GM19372 (cell line): Measurements from ENCODE around the gene C9orf50.

Source experiments
- ATAC-seq: cut with Tn5 transposase; IDR thresholded peaks from one replicate; pipeline ENCODE4 v1.9.1; 2021; ENCODE audit warnings: mild to moderate bottlenecking, low read depth, moderate library complexity; ENCODE audit not compliant: unreplicated experiment

The C9orf50 gene

DNA sequence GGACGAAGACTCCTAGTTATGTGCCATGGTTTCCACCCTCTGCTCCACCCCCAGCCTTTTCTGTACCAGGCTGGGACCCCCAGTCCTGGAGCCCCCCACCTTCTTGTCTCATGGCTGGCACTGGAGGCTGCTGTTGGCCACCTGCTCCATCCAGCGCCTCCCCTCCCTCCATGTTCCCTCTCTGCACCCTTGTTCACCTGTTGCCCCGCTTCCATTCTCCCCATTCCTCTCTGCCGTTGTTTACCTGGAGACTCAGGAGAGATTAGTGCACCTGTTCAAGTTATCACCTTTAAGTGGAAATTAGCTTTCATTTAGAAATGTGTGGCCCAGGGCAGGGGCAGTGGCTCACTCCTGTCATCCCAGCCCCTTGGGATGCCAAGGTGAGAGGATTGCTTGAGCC, 12.3 kb upstream of the C9orf50 start:
- ATAC-seq, result no peak

DNA sequence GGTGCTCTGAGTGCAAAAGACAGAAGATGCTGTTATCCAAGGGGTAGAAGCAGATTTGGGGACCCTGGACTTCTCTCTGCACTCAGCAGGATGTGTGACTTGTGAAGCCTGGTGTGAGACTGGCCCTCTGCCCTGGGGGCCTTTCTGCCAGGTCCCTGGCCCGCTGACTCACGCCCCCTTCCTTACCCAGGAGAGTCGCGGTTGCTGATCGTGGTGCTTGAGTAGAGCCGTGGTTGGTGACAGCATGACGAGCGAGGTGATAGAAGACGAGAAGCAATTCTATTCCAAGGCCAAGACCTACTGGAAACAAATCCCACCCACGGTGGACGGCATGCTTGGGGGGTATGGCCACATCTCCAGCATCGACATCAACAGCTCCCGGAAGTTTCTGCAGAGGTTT, 11.6 kb upstream of the C9orf50 start:
- ATAC-seq, result no peak

DNA sequence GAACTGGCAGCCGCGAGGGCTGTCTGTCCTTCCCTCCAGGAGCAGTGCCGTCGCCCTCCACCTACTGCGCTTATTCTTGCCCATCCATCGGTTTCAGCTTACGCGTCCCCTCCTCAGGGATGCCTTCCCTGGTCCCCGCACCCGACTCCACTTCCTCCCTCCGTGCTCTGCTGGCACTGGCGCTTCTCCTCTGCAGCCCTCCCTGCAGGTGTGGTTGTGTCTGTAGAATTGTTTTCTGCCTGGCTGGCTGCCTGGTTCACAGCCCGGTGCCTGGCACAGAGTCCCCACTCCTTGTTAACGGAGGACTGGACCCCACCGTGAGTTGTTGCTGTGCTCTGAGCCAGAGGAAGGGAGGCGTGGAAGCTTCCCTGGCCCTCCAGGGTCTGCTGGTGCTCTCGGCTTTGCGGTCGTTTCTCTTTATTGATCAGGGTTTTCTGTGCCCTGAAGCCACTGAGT, 10.8 kb upstream of the C9orf50 start:
- no peak for ATAC-seq

DNA sequence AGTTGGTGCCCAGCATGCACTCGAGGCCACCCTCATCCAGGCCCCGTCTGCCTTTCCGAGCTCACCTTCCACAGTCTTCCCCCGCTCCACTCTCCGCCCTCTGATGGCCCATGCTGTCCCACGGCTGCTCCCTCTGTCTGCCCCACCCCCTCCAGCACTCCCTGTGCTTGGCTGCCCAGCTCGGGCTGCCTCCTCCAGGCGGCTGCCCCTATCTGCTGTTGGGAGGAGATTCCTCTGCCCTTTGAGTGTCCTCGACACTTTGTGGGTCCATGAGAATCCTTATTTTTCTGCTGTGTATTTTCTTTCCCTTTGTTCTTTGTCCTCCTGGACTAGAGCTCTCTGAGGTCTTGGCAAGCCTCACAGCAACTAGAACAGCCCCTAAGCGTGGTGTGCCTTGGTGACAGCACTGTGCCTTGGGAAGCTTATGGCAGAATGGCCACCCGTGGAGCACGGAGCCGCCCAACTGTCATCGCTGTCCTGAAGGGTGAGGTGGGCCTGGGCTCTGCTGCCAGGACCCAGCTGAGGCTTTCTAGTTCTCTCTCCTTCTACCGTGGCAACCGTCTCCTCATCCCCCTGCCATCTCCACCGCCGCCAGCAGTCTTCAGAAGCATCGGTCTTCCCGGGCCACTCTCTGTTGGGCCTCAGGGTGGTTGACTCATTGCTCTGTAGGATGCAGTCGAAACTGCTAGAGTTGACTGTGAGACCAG, 10.2 kb upstream of the C9orf50 start:
- no peak for ATAC-seq

DNA sequence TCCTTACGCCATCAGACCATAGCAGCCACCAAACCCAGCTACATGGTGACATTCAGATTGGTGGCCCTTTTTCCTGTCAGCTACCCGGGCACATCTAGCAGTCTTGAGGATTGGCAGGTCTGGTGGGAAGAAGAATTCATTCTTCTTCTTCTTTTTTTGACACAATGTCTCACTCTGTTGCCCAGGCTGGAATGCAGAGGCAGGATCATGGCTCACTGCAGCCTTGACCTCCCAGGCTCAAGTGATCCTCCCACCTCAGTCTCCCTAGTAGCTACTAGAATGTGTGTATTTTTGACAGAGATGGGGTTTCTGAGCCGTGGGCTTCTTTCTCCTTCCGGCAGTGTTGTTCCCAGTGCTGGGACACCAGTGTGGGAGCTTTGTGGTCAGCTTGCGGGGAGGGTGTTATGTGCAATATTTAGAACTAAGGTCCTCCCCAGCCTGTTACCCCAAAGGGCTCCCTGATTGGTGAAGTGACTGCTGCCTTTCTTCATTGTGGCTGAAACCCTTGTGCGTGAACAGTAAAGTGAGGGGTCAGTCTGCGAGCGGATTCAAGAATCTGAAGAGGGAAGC, 8.4 kb upstream of the C9orf50 start:
- ATAC-seq, result no peak

DNA sequence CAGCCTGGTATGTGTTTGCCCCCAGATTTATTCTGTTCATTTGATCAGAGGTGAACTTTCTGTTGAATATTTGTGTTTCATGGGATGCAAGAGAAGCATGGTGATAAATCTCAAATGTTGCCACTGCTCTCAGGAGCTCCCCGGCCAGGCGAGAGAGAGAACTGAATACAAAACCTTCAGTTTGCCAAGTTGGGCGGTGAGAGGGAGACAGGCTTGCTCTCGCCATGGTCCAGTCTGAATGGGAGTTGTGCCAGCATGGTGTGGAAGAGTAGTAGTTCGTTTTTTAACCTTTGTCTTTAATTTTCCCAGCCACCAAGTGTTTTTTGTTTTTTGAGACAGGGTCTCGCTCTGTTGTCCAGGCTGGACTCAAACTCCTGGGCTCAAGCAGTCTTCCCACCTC, 7.8 kb upstream of the C9orf50 start:
- ATAC-seq, result no peak

DNA sequence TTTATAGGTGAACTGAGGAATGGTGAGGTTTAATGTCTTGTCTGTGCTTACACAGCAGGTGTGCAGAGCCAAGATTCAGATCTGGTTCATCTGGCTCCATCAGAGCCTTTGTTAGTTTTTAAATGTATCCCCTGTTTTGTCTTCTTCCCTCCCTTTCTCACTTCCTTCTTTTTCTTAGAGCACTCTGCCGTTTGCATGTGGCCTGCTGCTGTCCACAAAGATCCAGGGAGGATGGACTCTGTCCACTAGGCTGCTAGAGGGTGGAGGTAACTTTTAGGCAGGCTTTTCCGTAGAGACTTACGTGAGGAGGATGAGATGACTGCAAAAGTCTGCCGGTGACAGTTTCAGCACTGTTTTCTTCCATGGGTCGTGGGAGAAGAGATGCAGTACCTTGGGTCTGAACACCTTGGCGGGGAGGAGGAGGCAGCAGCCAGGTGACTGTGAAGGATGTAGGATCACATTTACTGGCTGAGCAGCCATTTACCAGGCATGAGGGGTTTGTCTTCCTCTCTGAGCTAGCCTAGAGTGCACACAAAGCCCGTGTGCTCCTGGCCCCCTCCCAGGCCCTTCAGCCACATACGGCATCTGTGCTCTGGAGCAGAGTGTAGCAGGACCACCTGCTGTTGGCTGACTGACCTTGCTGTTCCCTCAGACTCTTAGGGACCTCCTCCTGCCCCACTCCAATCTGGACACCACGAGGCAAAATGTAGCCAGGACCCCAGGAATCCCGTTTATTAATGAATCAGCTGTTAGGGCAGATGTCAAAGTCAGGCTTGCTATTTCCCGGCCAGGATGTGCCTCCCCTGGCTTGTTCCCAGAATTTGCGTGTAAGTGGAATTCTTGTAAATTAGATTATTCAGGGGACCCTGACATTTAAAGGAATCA, 6.9 kb upstream of the C9orf50 start:
- no peak for ATAC-seq

DNA sequence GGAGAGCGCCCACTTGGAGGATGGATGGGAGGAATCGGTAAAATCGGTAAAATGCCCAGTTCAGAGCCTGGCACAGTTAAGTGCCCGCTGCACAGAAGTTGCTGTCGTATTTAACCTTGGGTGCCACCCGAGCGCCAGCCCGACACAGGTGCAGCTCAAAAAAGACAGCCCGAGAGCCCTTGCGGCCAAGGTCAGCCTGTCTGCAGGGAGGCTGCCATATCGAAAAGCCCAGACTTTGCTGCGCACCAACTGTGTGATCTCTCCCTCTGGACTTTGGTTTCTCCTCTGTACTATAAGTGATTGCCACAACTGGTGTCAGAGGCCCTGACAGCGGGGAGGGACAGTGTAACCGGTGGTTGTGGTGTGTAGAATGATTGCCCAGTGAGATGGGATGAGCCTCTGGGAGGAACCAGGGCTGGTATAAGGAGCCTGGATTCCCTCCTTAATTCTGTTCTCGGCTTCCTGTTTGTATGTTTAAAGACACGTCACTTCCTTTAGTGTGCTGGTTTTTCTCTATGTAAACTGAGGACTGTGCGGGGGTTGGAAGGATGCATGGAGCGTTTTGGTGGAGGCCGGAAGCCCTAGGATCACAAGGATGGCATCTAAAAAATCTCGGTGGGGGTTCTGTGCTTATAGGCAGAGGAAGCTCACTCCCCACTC, 5.9 kb upstream of the C9orf50 start:
- no peak for ATAC-seq

DNA sequence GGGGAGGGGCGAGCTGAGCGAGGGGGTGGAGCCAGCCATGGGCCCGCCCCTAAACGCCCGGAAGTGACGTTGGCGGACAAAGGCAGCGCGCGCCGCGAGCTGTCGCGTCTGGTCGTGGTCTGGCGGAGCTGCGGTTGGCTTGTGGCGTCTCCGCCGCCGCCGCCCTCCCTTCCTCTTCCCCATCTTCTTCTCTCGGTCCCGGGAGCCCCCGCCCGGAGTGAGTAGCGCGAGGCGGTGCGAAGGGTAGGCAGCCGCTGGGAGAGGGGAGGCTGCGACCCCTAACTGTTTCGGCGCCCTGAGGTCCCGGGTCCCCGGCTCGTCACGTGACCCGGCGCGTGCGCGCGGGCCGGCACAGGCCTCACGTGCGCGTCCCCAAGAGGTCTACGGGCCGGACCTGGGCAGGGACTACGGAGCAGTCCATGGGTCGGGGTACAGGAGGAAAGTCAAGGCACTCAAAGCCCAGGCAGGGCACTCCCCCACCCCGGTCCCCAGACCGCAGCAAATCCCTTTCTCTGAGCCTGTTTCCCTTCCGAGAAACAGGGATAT, 5.3 kb upstream of the C9orf50 start, which contains the start of gene NTMT1:
Gene NTMT1 (plus strand): TSS at position 85 of the 546 bp plus-strand sequence. CDS start 6,541 bp downstream, outside the sequence.
- peak; percentile 78 for ATAC-seq

DNA sequence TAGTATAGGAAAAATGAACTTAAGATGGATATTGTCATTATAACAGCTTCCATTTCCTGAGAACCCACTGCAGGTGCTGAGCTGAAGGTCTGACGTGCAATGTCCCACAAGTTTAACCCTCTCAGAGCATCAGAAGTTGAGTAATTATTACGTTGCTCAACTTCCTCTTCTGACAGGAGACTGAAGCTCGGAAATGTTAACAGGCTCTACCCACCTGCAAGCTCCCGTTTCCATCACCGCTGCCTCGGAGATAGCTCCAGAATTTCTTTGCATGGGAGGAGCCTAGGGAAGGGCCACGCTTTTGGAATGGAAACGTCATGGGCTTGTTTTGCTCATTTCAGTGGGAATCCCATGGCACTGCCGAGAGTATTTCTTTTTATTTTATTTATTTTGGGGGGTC, 4.0 kb upstream of the C9orf50 start:
- no peak for ATAC-seq

DNA sequence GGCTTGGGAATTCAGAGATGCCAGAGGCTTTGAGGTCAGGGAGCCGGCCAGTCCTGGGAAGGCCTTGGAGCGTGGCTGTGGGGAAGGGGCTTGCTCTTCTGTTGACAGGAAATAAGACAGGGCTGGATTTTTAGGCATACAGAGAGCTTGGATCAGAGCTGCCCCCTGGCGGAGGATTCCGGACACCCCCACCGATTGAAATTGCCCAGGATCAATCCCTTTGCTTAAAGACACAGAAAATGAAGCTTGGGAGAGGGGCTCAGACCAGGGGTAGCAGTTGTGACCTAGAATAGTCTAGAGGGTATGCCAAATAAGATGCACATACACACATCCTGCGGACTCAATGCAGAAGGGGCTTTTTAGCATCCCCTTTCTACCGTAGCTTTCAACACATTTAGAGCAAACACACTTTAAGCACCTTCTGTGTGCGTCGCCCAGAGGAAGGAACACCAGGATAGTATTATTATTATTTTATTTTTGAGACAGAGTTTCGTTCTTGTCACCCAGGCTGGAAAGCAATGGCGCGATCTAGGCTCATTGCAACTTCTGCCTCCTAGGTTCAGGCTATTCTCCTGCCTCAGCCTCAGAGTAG, 3.4 kb upstream of the C9orf50 start:
- no peak for ATAC-seq

DNA sequence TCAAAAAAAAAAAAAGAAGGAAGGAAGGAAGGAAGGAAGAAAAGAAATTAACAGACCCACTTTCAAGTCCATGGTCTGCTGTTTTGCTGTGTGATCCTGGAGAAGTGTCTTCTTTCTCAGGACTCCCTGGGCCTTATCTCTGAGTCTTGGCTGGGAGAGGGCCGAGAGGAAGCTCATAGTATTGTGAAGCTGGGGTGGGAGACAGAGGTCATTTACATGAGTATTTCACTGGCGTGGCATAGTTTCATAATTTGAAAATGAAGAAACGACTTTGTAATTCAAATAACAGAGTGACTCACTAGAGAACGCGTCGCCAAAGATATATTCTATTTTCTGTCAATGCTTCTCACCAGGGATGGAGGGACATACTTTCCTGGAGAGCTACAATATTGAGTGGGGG, 2.4 kb upstream of the C9orf50 start:
- no peak for ATAC-seq

DNA sequence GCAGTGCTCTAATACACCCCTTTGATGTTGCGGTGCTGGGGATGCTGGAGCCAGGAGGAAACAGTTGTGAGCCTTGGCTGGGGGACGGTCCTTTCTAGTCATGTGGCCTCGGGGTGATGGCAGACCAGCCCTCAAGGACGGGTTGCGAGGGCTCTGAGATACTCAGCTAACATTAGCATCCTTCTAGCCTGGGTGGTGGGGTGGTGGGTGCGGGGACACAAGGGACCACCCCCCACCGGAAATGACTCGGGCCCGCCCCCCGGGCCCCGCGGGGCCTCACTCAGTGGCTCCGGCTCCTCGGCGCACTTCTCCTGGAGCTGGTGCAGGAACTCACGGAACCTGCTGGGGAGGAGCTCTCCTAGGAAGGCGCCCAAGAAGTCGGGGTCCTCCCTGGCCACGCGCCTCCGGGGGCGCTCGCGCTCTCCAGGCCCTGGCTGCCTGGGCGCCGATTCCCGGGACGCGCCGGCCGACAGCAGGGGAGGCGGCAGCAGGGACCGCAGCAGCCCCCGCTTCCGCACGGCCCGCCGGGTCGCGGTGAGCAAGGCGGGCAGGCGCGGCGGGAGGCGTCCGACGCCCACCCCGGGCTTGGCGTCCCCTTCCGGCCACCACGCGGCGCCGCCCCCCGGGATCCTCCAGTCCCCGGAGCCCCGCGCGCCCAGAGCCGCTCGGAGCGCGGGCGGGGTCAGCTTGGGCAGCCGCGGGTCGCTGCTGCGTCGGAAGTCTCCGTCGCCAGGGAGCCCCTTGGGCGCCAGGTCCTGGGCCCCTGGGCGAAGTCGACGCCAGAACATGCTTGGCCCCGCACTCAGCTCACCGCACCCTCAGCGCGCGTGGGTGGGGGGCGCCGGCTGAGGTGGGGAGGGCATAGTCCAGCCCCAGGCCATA, 873 bp downstream of the C9orf50 start:
- no peak for ATAC-seq

DNA sequence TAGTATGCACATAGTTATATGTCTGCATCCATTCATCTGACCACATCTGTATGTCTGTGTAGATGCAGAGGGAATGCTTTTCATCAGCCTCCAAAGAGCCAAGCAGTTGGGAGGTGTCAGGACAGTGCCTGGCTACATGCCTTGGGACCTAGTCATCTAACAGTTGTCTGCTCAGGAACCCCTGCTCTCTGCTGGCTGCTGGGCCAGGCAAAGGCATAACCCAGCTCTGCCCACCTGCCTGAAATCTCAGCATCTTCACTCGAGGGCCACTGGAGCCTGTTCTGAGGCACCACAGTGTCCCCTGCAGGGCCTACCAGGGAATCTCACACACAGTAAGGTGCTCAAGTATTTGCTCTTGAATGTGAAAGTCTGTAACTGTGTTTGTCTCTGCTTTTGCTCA, 3.7 kb downstream of the C9orf50 start:
- no peak for ATAC-seq

DNA sequence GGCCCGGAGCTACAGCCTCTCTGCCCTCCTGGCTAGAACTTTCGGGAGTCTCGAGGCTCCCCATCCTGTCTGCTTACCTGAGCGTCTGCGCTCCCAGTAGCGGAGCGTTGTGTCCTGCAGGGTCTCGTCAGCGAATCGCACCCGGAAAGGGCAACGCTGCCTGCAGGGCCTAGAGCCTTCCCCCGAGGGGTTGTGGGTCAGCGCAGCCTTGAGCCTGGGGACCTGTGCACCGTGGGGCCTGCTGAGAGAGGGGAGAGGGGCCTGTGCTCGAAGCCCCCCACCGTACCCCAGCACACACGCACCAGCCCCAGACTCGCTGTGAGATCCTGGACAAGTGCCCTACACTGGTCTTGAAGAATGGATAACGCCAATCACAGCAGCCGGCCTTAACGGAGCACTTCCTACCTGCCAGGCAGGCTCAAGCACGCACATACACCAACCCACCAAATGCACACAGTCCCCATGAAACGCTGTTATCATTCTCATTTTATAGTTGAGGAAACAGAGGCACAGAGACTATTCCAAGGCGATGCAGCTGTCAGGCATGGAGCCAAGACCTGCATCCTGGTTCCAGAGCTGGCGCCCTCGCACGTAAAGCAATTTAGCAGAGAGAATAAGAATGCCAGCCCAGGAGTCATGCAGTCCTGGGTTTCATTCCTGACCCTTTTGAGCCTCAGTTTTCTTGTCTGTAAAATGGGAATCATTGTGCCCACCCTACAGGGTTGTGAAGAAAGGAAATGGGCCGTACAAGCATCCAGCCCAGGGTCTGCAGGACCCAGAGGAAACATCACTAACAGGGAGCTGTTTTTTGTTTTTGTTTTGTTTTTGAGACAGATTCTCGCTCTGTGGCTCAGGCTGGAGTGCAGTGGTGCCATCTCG, 5.3 kb downstream of the C9orf50 start:
- no peak for ATAC-seq

DNA sequence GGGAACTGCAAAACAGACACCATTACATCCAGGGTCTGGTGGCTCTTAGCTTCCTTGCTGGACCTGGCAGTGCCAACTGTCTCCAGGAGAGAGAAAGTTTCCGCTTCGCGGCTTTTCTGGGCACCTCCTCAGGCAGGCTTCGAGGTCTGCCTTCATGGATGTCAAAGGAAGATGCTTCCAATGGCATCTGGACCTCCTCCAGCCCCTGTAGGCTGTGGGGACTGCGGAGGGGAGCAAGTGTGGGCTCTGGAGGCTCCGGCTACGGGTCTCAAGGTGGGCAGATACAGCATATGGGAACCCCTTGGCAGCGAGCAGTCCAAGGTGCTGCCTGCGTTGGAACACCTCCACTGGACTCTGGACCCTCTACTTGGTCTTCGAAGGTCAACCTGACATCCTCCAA, 6.0 kb downstream of the C9orf50 start:
- ATAC-seq, result no peak

DNA sequence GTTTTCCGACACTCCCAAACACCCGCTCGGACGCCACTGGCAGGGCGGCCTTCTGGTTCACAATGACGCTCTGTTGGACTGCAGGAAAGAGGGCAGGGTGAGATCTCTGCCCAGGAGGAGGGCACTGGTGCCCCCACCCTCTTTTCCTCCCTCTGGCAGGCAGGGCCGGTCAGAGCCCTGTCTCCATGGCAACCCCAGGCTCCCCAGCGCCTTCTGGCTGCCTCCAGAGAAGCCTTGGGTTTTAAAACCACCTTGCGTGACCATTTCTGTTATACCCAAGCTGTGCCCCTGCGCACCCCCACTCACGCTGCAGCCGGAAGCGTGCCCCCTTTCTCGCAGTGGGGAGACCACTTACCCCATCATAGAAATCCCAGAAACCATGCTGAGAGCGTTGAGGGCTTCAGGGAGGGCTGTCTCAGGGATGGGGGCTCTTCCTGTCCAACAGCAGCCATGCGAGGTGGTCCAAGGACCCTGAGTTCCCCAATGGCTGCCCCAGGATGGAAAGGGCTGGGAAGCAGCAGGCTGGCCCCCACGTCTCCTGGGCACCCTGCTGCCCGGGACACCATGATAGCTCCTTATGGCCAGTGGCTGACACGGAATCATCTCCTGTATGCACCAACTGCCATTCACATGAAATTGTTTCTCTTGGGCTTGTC, 7.3 kb downstream of the C9orf50 start:
- no peak for ATAC-seq
